H1 (cell line): ENCODE results near the gene AMOTL2. TPM values are rescaled to one million over a fixed set of nuclear protein-coding genes. Genes with fewer than 3 reads are reported as not detected.

Source experiments
- CBX8 ChIP-seq: fragments of 300-800, 300-1000 bp; sonication (generic); IDR thresholded peaks from 2 replicates; pipeline ENCODE4 v1.7.1; 2016; ENCODE audit warnings: low read depth, low read length, borderline replicate concordance
- CHD1 ChIP-seq: IDR thresholded peaks from 2 replicates; pipeline ENCODE4 v1.6.1; 2012; ENCODE audit warnings: low read depth, low read length, improper control_type of control experiment
- CREB1 ChIP-seq: IDR thresholded peaks from 2 replicates; pipeline ENCODE4 v1.6.1; 2012; ENCODE audit warnings: inconsistent platforms
- KDM4A ChIP-seq: IDR thresholded peaks from one replicate; pipeline ENCODE4 v1.7.1; 2012; ENCODE audit warnings: low read depth, mild to moderate bottlenecking, moderate library complexity, low read length, inconsistent platforms; ENCODE audit not compliant: severe bottlenecking
- NANOG ChIP-seq: IDR thresholded peaks from 2 replicates; pipeline ENCODE4 v1.6.1; 2011; ENCODE audit warnings: low read length, low read depth, mild to moderate bottlenecking, inconsistent platforms; ENCODE audit not compliant: insufficient read depth, poor library complexity, severe bottlenecking
- POLR2AphosphoS5 ChIP-seq: IDR thresholded peaks from 2 replicates; pipeline ENCODE4 v1.6.1; 2011; ENCODE audit warnings: low read depth, low read length
- polyA plus RNA-seq, 7 experiments: library from polyadenylated mRNA; depleted of rRNA in 3 of 7; stranded (reverse) in 5 of 7; unstranded in 2 of 7; fragments of >200 nt in 5 of 7; fragments of 200-250 nt in 2 of 7; gene quantifications; 1 replicate in 5 of 7; 2 replicates in 1 of 7; 4 replicates in 1 of 7; pipeline versions ENCODE4 v1.2.1 to v1.2.3, GENCODE V29; 2011 to 2013; ENCODE audit warnings: missing spikeins in 2 of 7, mixed read lengths in 2 of 7
- total RNA-seq: library from RNA; stranded (reverse); fragmentation: NEBNext Ultra II Directional; extraction: Animal tissue kit (Norgen Biotek cat#: 25700); gene quantifications from 2 replicates; pipeline ENCODE4 v1.2.1, GENCODE V29; 2021

Gene AMOTL2
- total and polyA plus RNA-seq, 2 of the 8 experiments (the other 6 are each of a cell fraction or from before 2014, with no cell fraction given) = 19.0 to 63.7 TPM

- TF ChIP-seq CBX8 (no peak), KDM4A (no peak), CHD1 (no peak), NANOG (no peak), POLR2AphosphoS5 (no peak), CREB1 (no peak)
Observed at GRCh38 chr3:134331811-134332199, 42.4 kb downstream of the AMOTL2 start (continued).
